Kidney epithelial cell (primary cell): ENCODE data around the gene MTF2. TPM values are rescaled to one million over a fixed set of nuclear protein-coding genes. Genes with fewer than 3 reads are reported as not detected.

Experiments
- DNase-seq: peaks from one replicate; pipeline ENCODE4 v3.0.0-alpha.2; 2010; ENCODE audit warnings: low read depth
- H3K27me3 ChIP-seq: 2 replicates; pipeline ENCODE4 v1.6.0; 2011; ENCODE audit warnings: low read length; ENCODE audit not compliant: control insufficient read depth, insufficient read depth
- H3K36me3 ChIP-seq: 2 replicates; pipeline ENCODE4 v1.5.1; 2011; ENCODE audit warnings: low read length; ENCODE audit not compliant: control insufficient read depth, insufficient read depth
- H3K4me3 ChIP-seq: 2 replicates; pipeline ENCODE4 v1.5.1; 2011; ENCODE audit warnings: low read depth, mild to moderate bottlenecking, control low read depth, low read length
- total RNA-seq: library from RNA; depleted of rRNA; stranded (reverse); fragments of >200 nt; gene quantifications from 2 replicates; pipeline ENCODE4 v1.2.3, GENCODE V29; 2015
- TF ChIP-seq, protein P1 (sequence below): IDR thresholded peaks from 2 replicates; pipeline ENCODE4 v1.5.1; 2011; ENCODE audit warnings: mild to moderate bottlenecking, moderate library complexity, low read length, control low read depth, inconsistent platforms; ENCODE audit not compliant: insufficient read depth, poor library complexity, severe bottlenecking

Gene MTF2
- total RNA-seq, 1 donor from 2014 or later: 18.1 TPM

DNA sequence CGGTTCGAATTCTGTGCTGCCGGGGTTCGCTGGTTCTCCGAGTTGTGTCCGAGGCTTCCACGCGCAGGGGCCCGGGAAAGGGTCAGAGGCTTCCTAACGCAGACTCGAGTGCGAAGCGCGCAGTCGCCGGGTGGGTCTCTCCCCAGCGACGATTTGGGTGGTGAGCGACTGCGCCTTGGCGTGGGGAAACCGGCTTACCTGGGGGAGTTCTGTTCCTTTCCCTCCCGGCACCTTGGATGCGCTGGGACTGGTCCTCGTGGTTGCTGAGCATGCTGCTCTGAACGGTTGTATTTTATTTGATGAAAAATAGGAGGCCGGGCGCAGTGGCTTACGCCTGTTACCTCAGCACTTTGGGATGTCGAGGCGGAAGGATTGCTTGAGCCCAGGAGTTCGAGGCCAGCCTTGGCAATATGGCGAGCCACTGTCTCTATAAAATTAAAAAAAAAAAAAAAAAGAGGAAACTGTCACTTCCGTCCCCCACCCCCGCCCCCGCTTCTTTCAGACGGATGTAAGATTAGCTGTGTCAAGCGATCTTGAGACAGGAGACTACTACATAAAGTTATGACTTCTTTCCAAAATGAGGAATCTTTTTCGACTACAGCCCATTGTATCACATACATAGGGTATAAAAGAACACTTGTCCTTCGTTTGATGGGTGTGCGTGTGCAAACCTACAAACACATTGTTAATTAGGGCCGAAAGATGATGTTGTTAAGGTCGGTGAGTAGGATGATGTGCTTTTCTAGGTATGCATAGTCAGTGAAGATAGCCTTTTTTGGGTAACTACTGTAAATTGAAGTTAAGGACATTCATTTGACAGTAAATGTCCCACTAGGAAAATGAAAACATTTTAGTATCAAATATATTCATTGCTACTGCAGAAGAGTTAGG, 101.9 kb downstream of the MTF2 start, which contains the start of gene CCDC18:
TSS of gene CCDC18 (plus strand) at position 2 of the 891 bp plus-strand sequence. CDS start 2,638 bp downstream, outside the sequence.
- Histone ChIP-seq H3K27me3 (no peaks in the 10 kb centered on the region), H3K36me3 (no peaks in the 10 kb centered on the region), H3K4me3 (peak within 1 kb of the TSS; percentile 64)
- TF ChIP-seq, protein P1, sequence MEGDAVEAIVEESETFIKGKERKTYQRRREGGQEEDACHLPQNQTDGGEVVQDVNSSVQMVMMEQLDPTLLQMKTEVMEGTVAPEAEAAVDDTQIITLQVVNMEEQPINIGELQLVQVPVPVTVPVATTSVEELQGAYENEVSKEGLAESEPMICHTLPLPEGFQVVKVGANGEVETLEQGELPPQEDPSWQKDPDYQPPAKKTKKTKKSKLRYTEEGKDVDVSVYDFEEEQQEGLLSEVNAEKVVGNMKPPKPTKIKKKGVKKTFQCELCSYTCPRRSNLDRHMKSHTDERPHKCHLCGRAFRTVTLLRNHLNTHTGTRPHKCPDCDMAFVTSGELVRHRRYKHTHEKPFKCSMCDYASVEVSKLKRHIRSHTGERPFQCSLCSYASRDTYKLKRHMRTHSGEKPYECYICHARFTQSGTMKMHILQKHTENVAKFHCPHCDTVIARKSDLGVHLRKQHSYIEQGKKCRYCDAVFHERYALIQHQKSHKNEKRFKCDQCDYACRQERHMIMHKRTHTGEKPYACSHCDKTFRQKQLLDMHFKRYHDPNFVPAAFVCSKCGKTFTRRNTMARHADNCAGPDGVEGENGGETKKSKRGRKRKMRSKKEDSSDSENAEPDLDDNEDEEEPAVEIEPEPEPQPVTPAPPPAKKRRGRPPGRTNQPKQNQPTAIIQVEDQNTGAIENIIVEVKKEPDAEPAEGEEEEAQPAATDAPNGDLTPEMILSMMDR: no peak
- no peak for DNase-seq

DNA sequence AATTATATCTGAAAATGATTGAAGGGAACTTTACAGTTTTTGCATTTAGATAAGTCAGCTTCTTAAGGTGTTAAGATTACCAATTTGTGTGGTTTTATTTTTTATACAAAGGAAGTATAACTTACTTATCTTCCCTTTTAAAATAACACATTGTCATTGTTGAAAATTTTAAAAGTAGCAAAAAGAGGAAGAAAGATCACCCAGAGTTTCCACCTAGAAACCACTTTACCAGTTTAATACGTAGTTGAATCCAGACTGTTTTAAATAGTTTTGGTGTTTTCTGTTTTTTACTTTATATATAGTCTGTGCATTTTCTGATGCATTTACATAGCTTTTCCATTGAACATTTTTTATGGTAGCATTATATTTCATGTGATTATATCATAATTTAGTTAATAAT, 107.6 kb downstream of the MTF2 start:
- TF ChIP-seq, protein P1: no peak
- Histone ChIP-seq H3K4me3 (no peak overlapping the region), H3K36me3 (no peaks in the 10 kb centered on the region), H3K27me3 (no peaks in the 10 kb centered on the region)
- no peak for DNase-seq

Other genes starting within 250 kb of the MTF2 start
- gene RPL5, start 247.2 kb upstream of the MTF2 start, total RNA-seq: 2,435 and 2,606 TPM in 2 replicates
- gene DIPK1A, start 117.8 kb upstream of the MTF2 start, total RNA-seq: 1.6 and 1.8 TPM in 2 replicates
- 58.5 and 64.6 TPM in 2 replicates for gene TMED5, start 101.1 kb downstream of the MTF2 start, total RNA-seq
- 3.4 and 16.9 TPM in 2 replicates for gene CCDC18, start 101.4 kb downstream of the MTF2 start, total RNA-seq